Esophagus squamous epithelium (tissue), 4 donors: ENCODE data around the gene GFRA1.

Experiments used
- POLR2A ChIP-seq, 4 donors: fragments of 450-650 bp; IDR thresholded peaks; one replicate each; pipeline ENCODE4 v1.6.1; 2017; ENCODE audit warnings: antibody characterized with exemption in 4 of 4, mild to moderate bottlenecking in 4 of 4, moderate library complexity in 3 of 4
- TF ChIP-seq, protein P1 (sequence below), 6 experiments: fragments of 450-650 bp in 4 of 6; fragments of 200-600 bp in 2 of 6; sonication (generic) in 2 of 6; IDR thresholded peaks; one replicate each; pipeline ENCODE4 v1.5.1; 2016 to 2019; ENCODE audit warnings: antibody characterized with exemption in 6 of 6, mild to moderate bottlenecking in 4 of 6, moderate library complexity in 4 of 6

DNA sequence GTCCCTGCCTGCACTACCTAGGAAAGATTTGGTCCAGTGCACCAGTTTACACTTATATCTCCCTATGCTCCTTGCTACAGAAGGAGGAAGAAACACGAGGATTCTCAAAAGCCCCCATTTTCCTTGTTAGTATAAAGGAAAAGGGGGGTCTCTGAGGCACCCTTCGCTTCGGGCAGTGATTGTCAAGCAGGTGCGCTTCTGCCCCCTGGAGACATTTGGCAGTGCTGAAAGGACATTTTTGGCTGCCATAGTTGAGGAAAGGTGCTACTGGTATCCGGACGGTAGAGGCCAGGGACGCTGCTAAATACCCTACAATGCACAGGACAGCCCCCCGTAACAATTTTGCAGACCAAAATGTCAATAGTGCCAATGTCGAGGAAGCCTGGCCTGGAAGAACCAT, 193.7 kb downstream of the GFRA1 start:
- TF ChIP-seq POLR2A (IDR thresholded peaks at IDR 0.05): no peak
- TF ChIP-seq, protein P1, sequence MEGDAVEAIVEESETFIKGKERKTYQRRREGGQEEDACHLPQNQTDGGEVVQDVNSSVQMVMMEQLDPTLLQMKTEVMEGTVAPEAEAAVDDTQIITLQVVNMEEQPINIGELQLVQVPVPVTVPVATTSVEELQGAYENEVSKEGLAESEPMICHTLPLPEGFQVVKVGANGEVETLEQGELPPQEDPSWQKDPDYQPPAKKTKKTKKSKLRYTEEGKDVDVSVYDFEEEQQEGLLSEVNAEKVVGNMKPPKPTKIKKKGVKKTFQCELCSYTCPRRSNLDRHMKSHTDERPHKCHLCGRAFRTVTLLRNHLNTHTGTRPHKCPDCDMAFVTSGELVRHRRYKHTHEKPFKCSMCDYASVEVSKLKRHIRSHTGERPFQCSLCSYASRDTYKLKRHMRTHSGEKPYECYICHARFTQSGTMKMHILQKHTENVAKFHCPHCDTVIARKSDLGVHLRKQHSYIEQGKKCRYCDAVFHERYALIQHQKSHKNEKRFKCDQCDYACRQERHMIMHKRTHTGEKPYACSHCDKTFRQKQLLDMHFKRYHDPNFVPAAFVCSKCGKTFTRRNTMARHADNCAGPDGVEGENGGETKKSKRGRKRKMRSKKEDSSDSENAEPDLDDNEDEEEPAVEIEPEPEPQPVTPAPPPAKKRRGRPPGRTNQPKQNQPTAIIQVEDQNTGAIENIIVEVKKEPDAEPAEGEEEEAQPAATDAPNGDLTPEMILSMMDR (IDR thresholded peaks at IDR 0.05): no peak
